T-helper 2 cell treated with Interferon-gamma antibody and Interleukin-4, amounts not matched to agents 100 ng/mL and 5 ng/mL, for 36 hours (primary cell): ENCODE data around the gene TXNDC8. TPM values are rescaled to one million over a fixed set of nuclear protein-coding genes. Genes with fewer than 3 reads are reported as not detected.

Experiments used
- intact Hi-C: fragments of 100-400 bp; cut with micrococcal nuclease; formaldehyde crosslinking; loops from one replicate; pipeline ENCODE4 v1.15.1; 2023
- total RNA-seq: library from RNA; stranded (reverse); gene quantifications from 2 replicates; pipeline ENCODE4 v1.2.3, GENCODE V29; 2022

TXNDC8 gene
- total RNA-seq, 1 donor from 2014 or later: not detected

GRCh38 chr9:110282018-110282738 is 55.5 kb downstream of the TXNDC8 start:
- intact Hi-C loops: no loop called here

- intact Hi-C loops: no loop called here
Measured at GRCh38 chr9:110278080-110278707, 59.5 kb downstream of the TXNDC8 start.

GRCh38 chr9:110276781-110277180 is 60.9 kb downstream of the TXNDC8 start:
- intact Hi-C loops: no loop called here

GRCh38 chr9:110270211-110270995 is 67.3 kb downstream of the TXNDC8 start:
- intact Hi-C loops: no loop called here

GRCh38 chr9:110266795-110267194 is 70.9 kb downstream of the TXNDC8 start:
- intact Hi-C loops: no loop called here

- intact Hi-C loops: no loop called here
Measured at GRCh38 chr9:110261632-110262031, 76.0 kb downstream of the TXNDC8 start.

- intact Hi-C loops: no loop called here
Measured at GRCh38 chr9:110260911-110261310, 76.8 kb downstream of the TXNDC8 start.

- intact Hi-C loops: loop anchor here (5.0 to 10.0 kb wide), 5 partner anchors 77 to 1327 kb away; partner anchors contain the start of genes ABITRAM, CTNNAL1, ECPAS and ELP1
Measured at GRCh38 chr9:110259566-110259965, 78.1 kb downstream of the TXNDC8 start.

- intact Hi-C loops: loop anchor here (5.0 to 10.0 kb wide), 5 partner anchors 76 to 1326 kb away; partner anchors contain the start of genes ABITRAM, CTNNAL1, ECPAS and ELP1
Measured at GRCh38 chr9:110258690-110259091, 79.0 kb downstream of the TXNDC8 start.

GRCh38 chr9:110257956-110258355 is 79.7 kb downstream of the TXNDC8 start:
- intact Hi-C loops: loop anchor here (2.0 to 10.0 kb wide), 8 partner anchors 59 to 1326 kb away; partner anchors contain the start of genes ABITRAM, CTNNAL1, ECPAS and ELP1

- intact Hi-C loops: loop anchor here (2.0 to 10.0 kb wide), 8 partner anchors 60 to 1325 kb away; partner anchors contain the start of genes ABITRAM, CTNNAL1, ECPAS and ELP1
Measured at GRCh38 chr9:110257097-110257841, 80.4 kb downstream of the TXNDC8 start.

GRCh38 chr9:110256380-110257096 is 81.1 kb downstream of the TXNDC8 start, which contains the start of gene TXN:
TXN (minus strand) TSS chr9:110256507; CDS start chr9:110256435, 72 bp downstream.
- intact Hi-C loops: loop anchor here (1.0 to 10.0 kb wide), 10 partner anchors 39 to 1324 kb away; partner anchors contain the start of genes ABITRAM, CTNNAL1, ECPAS and ELP1

GRCh38 chr9:110255463-110256379 is 81.9 kb downstream of the TXNDC8 start:
- intact Hi-C loops: loop anchor here (1.0 to 10.0 kb wide), 10 partner anchors 38 to 1323 kb away; partner anchors contain the start of genes ABITRAM, CTNNAL1, ECPAS and ELP1

GRCh38 chr9:110255034-110255462 is 82.6 kb downstream of the TXNDC8 start:
- intact Hi-C loops: loop anchor here (5.0 to 10.0 kb wide), 5 partner anchors 73 to 1323 kb away; partner anchors contain the start of genes ABITRAM, CTNNAL1, ECPAS and ELP1

GRCh38 chr9:110254500-110254899 is 83.2 kb downstream of the TXNDC8 start:
- intact Hi-C loops: loop anchor here (10.0 kb wide), 2 partner anchors 1150 to 1240 kb away; partner anchors contain the start of gene CTNNAL1
